ENCODE data around the gene UBD.

GRCh38 chr6:29563435-29563965 lies 4.0 kb upstream of the UBD start:
- TF ChIP-seq EZH2 (IDR thresholded peaks at IDR 0.05; ENCODE audit: insufficient read depth, poor library complexity, severe bottlenecking) (no peak), EZH2phosphoT487 (IDR thresholded peaks at IDR 0.05; ENCODE audit: insufficient read depth, low read depth) (no peak)

Data from GM23248 (cell line).